Measurements from ENCODE around the gene CGB1. TPM values are rescaled to one million over a fixed set of nuclear protein-coding genes. Genes with fewer than 3 reads are reported as not detected.
A peak's percentile ranks its signal among the peaks of the same experiment; 100 is the strongest.

CGB1 gene
- total RNA-seq, 4 donors from 2014 or later: not detected

- TF ChIP-seq CTCF (IDR thresholded peaks at IDR 0.05): no peak
- no peak for DNase-seq (ENCODE audit: low spot score)
- ATAC-seq (ENCODE audit: low FRiP score): no peak
Measured at GRCh38 chr19:49065905-49066512, 29.3 kb upstream of the CGB1 start.

- peak; percentile 49 for ATAC-seq (ENCODE audit: low FRiP score)
- no peak for TF ChIP-seq CTCF (IDR thresholded peaks at IDR 0.05)
- DNase-seq (ENCODE audit: low spot score): no peak
Measured at GRCh38 chr19:49064768-49065611, 28.3 kb upstream of the CGB1 start, which contains the start of gene NTF4. NTF4 (minus strand) TSS chr19:49064818; CDS start chr19:49061997, 2,821 bp downstream.

- ATAC-seq (ENCODE audit: low FRiP score) (no peak), DNase-seq (ENCODE audit: low spot score) (no peak)
- no peak for TF ChIP-seq CTCF (IDR thresholded peaks at IDR 0.05)
Measured at GRCh38 chr19:49064029-49064629, 27.4 kb upstream of the CGB1 start.

GRCh38 chr19:49061445-49061844, 24.8 kb upstream of the CGB1 start:
- DNase-seq (ENCODE audit: low spot score) (no peak), ATAC-seq (ENCODE audit: low FRiP score) (no peak)
- TF ChIP-seq CTCF (IDR thresholded peaks at IDR 0.05): no peak

- no peak for TF ChIP-seq CTCF (IDR thresholded peaks at IDR 0.05)
- ATAC-seq (ENCODE audit: low FRiP score): no peak
Measured at GRCh38 chr19:49061000-49061399, 24.3 kb upstream of the CGB1 start.

GRCh38 chr19:49059053-49059452, 22.4 kb upstream of the CGB1 start:
- DNase-seq (ENCODE audit: low spot score): no peak
- no peak for ATAC-seq (ENCODE audit: low FRiP score)
- no peak for TF ChIP-seq CTCF (IDR thresholded peaks at IDR 0.05)

More at GRCh38 chr19:49061000-49061399, 24.3 kb upstream of the CGB1 start:
- DNase-seq (ENCODE audit: low spot score): no peak

All from omental fat pad (tissue), 4 donors.